HepG2 (cell line): ENCODE data around the gene ZNF846. TPM values are rescaled to one million over a fixed set of nuclear protein-coding genes. Genes with fewer than 3 reads are reported as not detected.

Source experiments
- CREM ChIP-seq, 2 experiments: sonication (generic) in 1 of 2; formaldehyde crosslinking in 1 of 2; IDR thresholded peaks; 2 replicates each; pipeline versions ENCODE4 v1.4.0 to v1.6.1; 2016 to 2020; ENCODE audit warnings: antibody characterized with exemption in 1 of 2, mild to moderate bottlenecking in 1 of 2, missing genetic modification reagents in 1 of 2
- POLR2G ChIP-seq: fragments of 200-400 bp; formaldehyde crosslinking; IDR thresholded peaks from 2 replicates; pipeline ENCODE4 v1.6.1; 2018; ENCODE audit warnings: mild to moderate bottlenecking, low read depth, low read length, moderate library complexity
- SKI ChIP-seq: fragments of 450-650 bp; IDR thresholded peaks from one replicate; pipeline ENCODE4 v1.6.1; 2018; ENCODE audit warnings: mild to moderate bottlenecking; ENCODE audit not compliant: partially characterized antibody
- ZMYM3 ChIP-seq: sonication (generic); formaldehyde crosslinking; IDR thresholded peaks from 2 replicates; pipeline ENCODE4 v1.5.1; 2020; ENCODE audit warnings: mild to moderate bottlenecking, missing genetic modification reagents
- ZNF333 ChIP-seq: sonication (generic); formaldehyde crosslinking; IDR thresholded peaks from 2 replicates; pipeline ENCODE4 v1.4.0; 2020; ENCODE audit warnings: mild to moderate bottlenecking, missing genetic modification reagents, borderline replicate concordance
- ZNF549 ChIP-seq: sonication (generic); formaldehyde crosslinking; IDR thresholded peaks from 2 replicates; pipeline ENCODE4 v1.5.0; 2020; ENCODE audit warnings: missing genetic modification reagents
- ZNF788 ChIP-seq: sonication (generic); formaldehyde crosslinking; IDR thresholded peaks from 2 replicates; pipeline ENCODE4 v1.5.0; 2020; ENCODE audit warnings: mild to moderate bottlenecking, missing genetic modification reagents, borderline replicate concordance
- ZSCAN25 ChIP-seq: sonication (generic); formaldehyde crosslinking; IDR thresholded peaks from 2 replicates; pipeline ENCODE4 v1.8.0; 2022; ENCODE audit warnings: mild to moderate bottlenecking, missing genetic modification reagents
- polyA plus RNA-seq, 8 experiments: library from polyadenylated mRNA; depleted of rRNA in 3 of 8; stranded (reverse) in 7 of 8; unstranded in 1 of 8; fragments of >200 nt; fragmentation: Illumina TruSeq in 4 of 8; extraction: Trizol in 4 of 8; gene quantifications; 2 replicates each; pipeline versions ENCODE4 v1.2.1 to v1.2.3, GENCODE V29; 2011 to 2016; ENCODE audit warnings: low read depth in 4 of 8, missing spikeins in 1 of 8, mixed read lengths in 1 of 8; ENCODE audit not compliant: insufficient read depth in 1 of 8
- total RNA-seq, 5 experiments: library from RNA; depleted of rRNA; stranded (reverse); fragments of >200 nt; fragmentation: Illumina TruSeq; extraction: Trizol; gene quantifications; 2 replicates each; pipeline ENCODE4 v1.2.3, GENCODE V29; 2016; ENCODE audit warnings: low read depth in 1 of 5
- TF ChIP-seq, protein P1 (sequence below): sonication (generic); formaldehyde crosslinking; IDR thresholded peaks from 2 replicates; pipeline ENCODE4 v1.5.0; 2020; ENCODE audit warnings: mild to moderate bottlenecking, missing genetic modification reagents, borderline replicate concordance
- TF ChIP-seq, protein P2 (sequence below): sonication (generic); formaldehyde crosslinking; IDR thresholded peaks from 2 replicates; pipeline ENCODE4 v1.5.1; 2020; ENCODE audit warnings: mild to moderate bottlenecking, missing genetic modification reagents, moderate library complexity
- TF ChIP-seq, protein P3 (sequence below): sonication (generic); formaldehyde crosslinking; IDR thresholded peaks from 2 replicates; pipeline ENCODE4 v1.4.0; 2020; ENCODE audit warnings: missing genetic modification reagents, borderline replicate concordance
- TF ChIP-seq, protein P4 (sequence below): IDR thresholded peaks from 2 replicates; pipeline ENCODE4 v1.6.1; 2016; ENCODE audit warnings: mild to moderate bottlenecking
- TF ChIP-seq, protein P5 (sequence below): sonication (generic); formaldehyde crosslinking; IDR thresholded peaks from 2 replicates; pipeline ENCODE4 v1.4.0; 2020; ENCODE audit warnings: mild to moderate bottlenecking, missing genetic modification reagents

Gene ZNF846
- total and polyA plus RNA-seq, 2 of the 13 experiments (the other 11 are each of a cell fraction or from before 2014, with no cell fraction given), result 4.8 to 5.4 TPM

DNA sequence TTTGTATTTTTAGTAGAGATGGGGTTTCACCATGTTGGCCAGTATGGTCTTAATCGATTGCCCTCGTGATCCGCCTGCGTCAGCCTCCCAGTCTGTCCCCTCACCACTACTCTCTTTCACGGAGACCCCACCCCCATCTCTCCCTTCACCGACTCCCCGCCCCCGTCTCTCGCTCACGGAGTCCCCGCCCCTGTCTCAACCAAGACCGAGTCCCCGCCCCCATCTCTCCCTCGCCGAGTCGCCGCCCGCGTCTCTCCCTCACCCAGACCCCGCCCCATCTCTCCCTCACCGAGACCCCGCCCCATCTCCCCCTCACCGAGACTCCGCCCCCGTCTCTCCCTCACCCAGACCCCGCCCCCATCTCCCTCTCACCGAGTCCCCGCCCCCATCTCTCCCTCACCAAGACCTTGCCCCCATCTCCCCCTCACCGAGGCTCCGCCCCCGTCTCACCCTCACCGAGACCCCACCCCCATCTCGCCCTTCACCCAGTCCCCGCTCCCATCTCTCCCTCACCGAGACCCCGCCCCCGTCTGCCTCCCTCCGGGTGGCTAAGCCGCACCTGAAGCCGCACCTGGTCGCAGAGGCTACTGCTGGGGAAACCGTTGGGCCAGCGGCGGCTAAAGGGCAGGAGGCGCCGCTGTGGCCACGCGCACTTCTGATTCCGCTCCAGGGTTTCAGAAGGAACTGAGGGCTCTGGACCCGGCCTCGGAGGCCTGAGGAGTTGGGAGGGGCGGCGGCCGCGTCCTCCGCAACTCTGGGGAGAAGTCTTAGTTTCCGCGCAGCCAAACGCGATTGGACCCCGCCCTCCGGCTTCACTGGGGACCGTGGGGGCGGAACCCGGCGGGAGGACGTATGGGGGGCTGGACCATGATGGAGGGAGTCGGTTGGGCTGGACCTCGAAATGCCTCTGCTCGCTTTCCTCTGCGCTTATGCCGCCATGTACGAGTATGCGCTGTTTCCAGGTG, 17.1 kb upstream of the ZNF846 start (continued):
- TF ChIP-seq, protein P1, sequence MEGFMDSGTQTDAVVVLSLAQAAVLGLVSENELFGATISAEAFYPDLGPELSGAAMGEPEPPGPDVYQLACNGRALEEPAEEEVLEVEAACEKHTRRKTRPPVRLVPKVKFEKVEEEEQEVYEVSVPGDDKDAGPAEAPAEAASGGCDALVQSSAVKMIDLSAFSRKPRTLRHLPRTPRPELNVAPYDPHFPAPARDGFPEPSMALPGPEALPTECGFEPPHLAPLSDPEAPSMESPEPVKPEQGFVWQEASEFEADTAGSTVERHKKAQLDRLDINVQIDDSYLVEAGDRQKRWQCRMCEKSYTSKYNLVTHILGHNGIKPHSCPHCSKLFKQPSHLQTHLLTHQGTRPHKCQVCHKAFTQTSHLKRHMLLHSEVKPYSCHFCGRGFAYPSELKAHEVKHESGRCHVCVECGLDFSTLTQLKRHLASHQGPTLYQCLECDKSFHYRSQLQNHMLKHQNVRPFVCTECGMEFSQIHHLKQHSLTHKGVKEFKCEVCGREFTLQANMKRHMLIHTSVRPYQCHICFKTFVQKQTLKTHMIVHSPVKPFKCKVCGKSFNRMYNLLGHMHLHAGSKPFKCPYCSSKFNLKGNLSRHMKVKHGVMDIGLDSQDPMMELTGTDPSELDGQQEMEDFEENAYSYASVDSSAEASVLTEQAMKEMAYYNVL (CRISPR knock-in tag), result 0 out of 2 replicates have a peak, but pooled peaks have one; percentile 37
- TF ChIP-seq ZSCAN25 (CRISPR knock-in tag) (no peak), ZNF333 (CRISPR knock-in tag) (peak; percentile 63; the same call in 1 of the 2 replicates), POLR2G (peak; percentile 81), ZNF788 (CRISPR knock-in tag) (no peak), SKI (peak; percentile 30), ZMYM3 (no peak), ZNF549 (CRISPR knock-in tag) (no peak), CREM (IDR thresholded peaks at IDR 0.05) (no peak), CREM (CRISPR knock-in tag; IDR thresholded peaks at IDR 0.05) (no peak)
- TF ChIP-seq, protein P2, sequence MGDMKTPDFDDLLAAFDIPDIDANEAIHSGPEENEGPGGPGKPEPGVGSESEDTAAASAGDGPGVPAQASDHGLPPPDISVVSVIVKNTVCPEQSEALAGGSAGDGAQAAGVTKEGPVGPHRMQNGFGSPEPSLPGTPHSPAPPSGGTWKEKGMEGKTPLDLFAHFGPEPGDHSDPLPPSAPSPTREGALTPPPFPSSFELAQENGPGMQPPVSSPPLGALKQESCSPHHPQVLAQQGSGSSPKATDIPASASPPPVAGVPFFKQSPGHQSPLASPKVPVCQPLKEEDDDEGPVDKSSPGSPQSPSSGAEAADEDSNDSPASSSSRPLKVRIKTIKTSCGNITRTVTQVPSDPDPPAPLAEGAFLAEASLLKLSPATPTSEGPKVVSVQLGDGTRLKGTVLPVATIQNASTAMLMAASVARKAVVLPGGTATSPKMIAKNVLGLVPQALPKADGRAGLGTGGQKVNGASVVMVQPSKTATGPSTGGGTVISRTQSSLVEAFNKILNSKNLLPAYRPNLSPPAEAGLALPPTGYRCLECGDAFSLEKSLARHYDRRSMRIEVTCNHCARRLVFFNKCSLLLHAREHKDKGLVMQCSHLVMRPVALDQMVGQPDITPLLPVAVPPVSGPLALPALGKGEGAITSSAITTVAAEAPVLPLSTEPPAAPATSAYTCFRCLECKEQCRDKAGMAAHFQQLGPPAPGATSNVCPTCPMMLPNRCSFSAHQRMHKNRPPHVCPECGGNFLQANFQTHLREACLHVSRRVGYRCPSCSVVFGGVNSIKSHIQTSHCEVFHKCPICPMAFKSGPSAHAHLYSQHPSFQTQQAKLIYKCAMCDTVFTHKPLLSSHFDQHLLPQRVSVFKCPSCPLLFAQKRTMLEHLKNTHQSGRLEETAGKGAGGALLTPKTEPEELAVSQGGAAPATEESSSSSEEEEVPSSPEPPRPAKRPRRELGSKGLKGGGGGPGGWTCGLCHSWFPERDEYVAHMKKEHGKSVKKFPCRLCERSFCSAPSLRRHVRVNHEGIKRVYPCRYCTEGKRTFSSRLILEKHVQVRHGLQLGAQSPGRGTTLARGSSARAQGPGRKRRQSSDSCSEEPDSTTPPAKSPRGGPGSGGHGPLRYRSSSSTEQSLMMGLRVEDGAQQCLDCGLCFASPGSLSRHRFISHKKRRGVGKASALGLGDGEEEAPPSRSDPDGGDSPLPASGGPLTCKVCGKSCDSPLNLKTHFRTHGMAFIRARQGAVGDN (CRISPR knock-in tag), result peak; percentile 76
- TF ChIP-seq, protein P3, sequence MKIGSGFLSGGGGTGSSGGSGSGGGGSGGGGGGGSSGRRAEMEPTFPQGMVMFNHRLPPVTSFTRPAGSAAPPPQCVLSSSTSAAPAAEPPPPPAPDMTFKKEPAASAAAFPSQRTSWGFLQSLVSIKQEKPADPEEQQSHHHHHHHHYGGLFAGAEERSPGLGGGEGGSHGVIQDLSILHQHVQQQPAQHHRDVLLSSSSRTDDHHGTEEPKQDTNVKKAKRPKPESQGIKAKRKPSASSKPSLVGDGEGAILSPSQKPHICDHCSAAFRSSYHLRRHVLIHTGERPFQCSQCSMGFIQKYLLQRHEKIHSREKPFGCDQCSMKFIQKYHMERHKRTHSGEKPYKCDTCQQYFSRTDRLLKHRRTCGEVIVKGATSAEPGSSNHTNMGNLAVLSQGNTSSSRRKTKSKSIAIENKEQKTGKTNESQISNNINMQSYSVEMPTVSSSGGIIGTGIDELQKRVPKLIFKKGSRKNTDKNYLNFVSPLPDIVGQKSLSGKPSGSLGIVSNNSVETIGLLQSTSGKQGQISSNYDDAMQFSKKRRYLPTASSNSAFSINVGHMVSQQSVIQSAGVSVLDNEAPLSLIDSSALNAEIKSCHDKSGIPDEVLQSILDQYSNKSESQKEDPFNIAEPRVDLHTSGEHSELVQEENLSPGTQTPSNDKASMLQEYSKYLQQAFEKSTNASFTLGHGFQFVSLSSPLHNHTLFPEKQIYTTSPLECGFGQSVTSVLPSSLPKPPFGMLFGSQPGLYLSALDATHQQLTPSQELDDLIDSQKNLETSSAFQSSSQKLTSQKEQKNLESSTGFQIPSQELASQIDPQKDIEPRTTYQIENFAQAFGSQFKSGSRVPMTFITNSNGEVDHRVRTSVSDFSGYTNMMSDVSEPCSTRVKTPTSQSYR, result peak; percentile 42; the same call in 1 of the 2 replicates
- TF ChIP-seq, protein P4, sequence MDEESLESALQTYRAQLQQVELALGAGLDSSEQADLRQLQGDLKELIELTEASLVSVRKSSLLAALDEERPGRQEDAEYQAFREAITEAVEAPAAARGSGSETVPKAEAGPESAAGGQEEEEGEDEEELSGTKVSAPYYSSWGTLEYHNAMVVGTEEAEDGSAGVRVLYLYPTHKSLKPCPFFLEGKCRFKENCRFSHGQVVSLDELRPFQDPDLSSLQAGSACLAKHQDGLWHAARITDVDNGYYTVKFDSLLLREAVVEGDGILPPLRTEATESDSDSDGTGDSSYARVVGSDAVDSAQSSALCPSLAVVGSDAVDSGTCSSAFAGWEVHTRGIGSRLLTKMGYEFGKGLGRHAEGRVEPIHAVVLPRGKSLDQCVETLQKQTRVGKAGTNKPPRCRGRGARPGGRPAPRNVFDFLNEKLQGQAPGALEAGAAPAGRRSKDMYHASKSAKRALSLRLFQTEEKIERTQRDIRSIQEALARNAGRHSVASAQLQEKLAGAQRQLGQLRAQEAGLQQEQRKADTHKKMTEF (CRISPR knock-in tag), result peak; percentile 29; the same call in 1 of the 2 replicates
- TF ChIP-seq, protein P5, sequence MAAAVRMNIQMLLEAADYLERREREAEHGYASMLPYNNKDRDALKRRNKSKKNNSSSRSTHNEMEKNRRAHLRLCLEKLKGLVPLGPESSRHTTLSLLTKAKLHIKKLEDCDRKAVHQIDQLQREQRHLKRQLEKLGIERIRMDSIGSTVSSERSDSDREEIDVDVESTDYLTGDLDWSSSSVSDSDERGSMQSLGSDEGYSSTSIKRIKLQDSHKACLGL (CRISPR knock-in tag), result no peak
